Upper lobe of right lung (tissue), 1 donor: ENCODE data around the gene TRMT112. TPM values are rescaled to one million over a fixed set of nuclear protein-coding genes. Genes with fewer than 3 reads are reported as not detected.

Experiments used
- ATAC-seq: fragments of 200-7000 bp; cut with Tn5 transposase; one replicate; pipeline ENCODE4 v1.9.1; 2020; ENCODE audit warnings: mild to moderate bottlenecking, moderate library complexity
- DNase-seq: peaks from one replicate; pipeline ENCODE4 v3.0.0-alpha.2; 2020
- H3K27ac ChIP-seq: fragments of 200-600 bp; one replicate; pipeline ENCODE4 v1.8.0; 2022
- H3K27me3 ChIP-seq: fragments of 200-600 bp; one replicate; pipeline ENCODE4 v1.8.0; 2022; ENCODE audit warnings: mild to moderate bottlenecking
- H3K36me3 ChIP-seq: fragments of 200-600 bp; one replicate; pipeline ENCODE4 v1.8.0; 2022
- H3K4me1 ChIP-seq: fragments of 200-600 bp; one replicate; pipeline ENCODE4 v1.8.0; 2022
- H3K4me3 ChIP-seq: fragments of 200-600 bp; one replicate; pipeline ENCODE4 v1.8.0; 2022; ENCODE audit warnings: mild to moderate bottlenecking
- H3K9me3 ChIP-seq: fragments of 200-600 bp; one replicate; pipeline ENCODE4 v1.8.0; 2022
- CTCF ChIP-seq: fragments of 200-600 bp; IDR thresholded peaks from one replicate; pipeline ENCODE4 v1.8.0; 2022; ENCODE audit warnings: antibody characterized with exemption
- intact Hi-C: fragments of 100-400 bp; cut with DNase I; formaldehyde crosslinking; loops from one replicate; pipeline ENCODE4 v1.11.0; 2022
- total RNA-seq: library from RNA; stranded (reverse); fragmentation: NEBNext Ultra II Directional; extraction: Animal tissue kit (Norgen Biotek cat#: 25700); gene quantifications from one replicate; pipeline ENCODE4 v1.2.1, GENCODE V29; 2021
- donor health status: DM: no; HTN: yes; CAD: no; lungs with severe emphysema.

The TRMT112 gene
- total RNA-seq, 1 donor from 2014 or later: 168 TPM

- Histone ChIP-seq H3K4me3 (peak overlapping the region; percentile 36), H3K9me3 (no peaks in the 10 kb centered on the region), H3K27me3 (peaks cover 51% of the 10 kb centered on the region), H3K4me1 (no peaks in the 10 kb centered on the region), H3K36me3 (no peaks in the 10 kb centered on the region), H3K27ac (no peak overlapping the region)
- ATAC-seq: peak; percentile 2
- no peak for TF ChIP-seq CTCF
- intact Hi-C loops: no loop called here
- no peak for DNase-seq
Measured at GRCh38 chr11:64291752-64292459, 25.5 kb downstream of the TRMT112 start.

GRCh38 chr11:64291262-64291751 lies 26.1 kb downstream of the TRMT112 start, which contains the start of gene KCNK4:
KCNK4 (plus strand) TSS chr11:64291302; CDS start chr11:64293019, 1,717 bp downstream.
- intact Hi-C loops: no loop called here
- H3K4me1 ChIP-seq: peaks cover 4% of the 10 kb centered on the region
- H3K36me3 ChIP-seq: no peaks in the 10 kb centered on the region
- peak within 1 kb of the TSS; percentile 36 for H3K4me3 ChIP-seq
- no peak within 1 kb of the TSS for H3K27ac ChIP-seq
- peaks cover 45% of the 10 kb centered on the region for H3K27me3 ChIP-seq
- no peak for ATAC-seq
- no peak for DNase-seq
- TF ChIP-seq CTCF: no peak
- H3K9me3 ChIP-seq: no peaks in the 10 kb centered on the region

GRCh38 chr11:64290352-64291261 lies 26.8 kb downstream of the TRMT112 start:
- intact Hi-C loops: no loop called here
- peaks cover 44% of the 10 kb centered on the region for H3K27me3 ChIP-seq
- TF ChIP-seq CTCF: no peak
- H3K36me3 ChIP-seq: no peaks in the 10 kb centered on the region
- no peak overlapping the region for H3K4me3 ChIP-seq
- DNase-seq (no peak), ATAC-seq (no peak)
- no peaks in the 10 kb centered on the region for H3K9me3 ChIP-seq
- H3K4me1 ChIP-seq: peaks cover 8% of the 10 kb centered on the region
- no peak overlapping the region for H3K27ac ChIP-seq

GRCh38 chr11:64289002-64289564 lies 28.3 kb downstream of the TRMT112 start:
- no peak for TF ChIP-seq CTCF
- peaks cover 31% of the 10 kb centered on the region for H3K27me3 ChIP-seq
- H3K9me3 ChIP-seq: no peaks in the 10 kb centered on the region
- no peak for DNase-seq
- intact Hi-C loops: no loop called here
- no peak for ATAC-seq
- no peaks in the 10 kb centered on the region for H3K36me3 ChIP-seq
- no peak overlapping the region for H3K4me3 ChIP-seq
- H3K4me1 ChIP-seq: peaks cover 11% of the 10 kb centered on the region
- H3K27ac ChIP-seq: no peak overlapping the region

GRCh38 chr11:64288353-64288750 lies 29.0 kb downstream of the TRMT112 start:
- H3K4me1 ChIP-seq: peaks cover 18% of the 10 kb centered on the region
- intact Hi-C loops: no loop called here
- no peak overlapping the region for H3K27ac ChIP-seq
- no peak for TF ChIP-seq CTCF
- no peak overlapping the region for H3K4me3 ChIP-seq
- H3K27me3 ChIP-seq: peaks cover 29% of the 10 kb centered on the region
- DNase-seq: no peak
- H3K9me3 ChIP-seq: no peaks in the 10 kb centered on the region
- ATAC-seq: no peak
- no peaks in the 10 kb centered on the region for H3K36me3 ChIP-seq
